Left ventricle myocardium inferior (tissue), 1 donor: ENCODE measurements around the gene ACAD9. TPM values are rescaled to one million over a fixed set of nuclear protein-coding genes. Genes with fewer than 3 reads are reported as not detected.
A peak's percentile ranks its signal among the peaks of the same experiment; 100 is the strongest.

Experiments
- DNase-seq: peaks from one replicate; pipeline ENCODE4 v3.0.0-alpha.2; 2020
- H3K27ac ChIP-seq: fragments of 200-600 bp; replicated peaks from 2 replicates; pipeline ENCODE4 v1.8.0; 2021
- H3K27me3 ChIP-seq: fragments of 200-600 bp; 2 replicates; pipeline ENCODE4 v1.8.0; 2021; ENCODE audit warnings: low read depth
- H3K36me3 ChIP-seq: fragments of 200-600 bp; 2 replicates; pipeline ENCODE4 v1.8.0; 2021
- H3K4me1 ChIP-seq: fragments of 200-600 bp; 2 replicates; pipeline ENCODE4 v1.8.0; 2021
- H3K4me3 ChIP-seq: fragments of 200-600 bp; 2 replicates; pipeline ENCODE4 v1.8.0; 2021; ENCODE audit warnings: mild to moderate bottlenecking, moderate library complexity
- H3K9me3 ChIP-seq: fragments of 200-600 bp; replicated peaks from 2 replicates; pipeline ENCODE4 v1.8.0; 2021
- CTCF ChIP-seq: fragments of 200-600 bp; IDR thresholded peaks from 2 replicates; pipeline ENCODE4 v1.8.0; 2021; ENCODE audit warnings: antibody characterized with exemption, mild to moderate bottlenecking, borderline replicate concordance
- intact Hi-C: fragments of 100-400 bp; cut with micrococcal nuclease; formaldehyde crosslinking; loops from one replicate; pipeline ENCODE4 v1.11.0; 2022
- total RNA-seq: library from RNA; stranded (reverse); fragmentation: NEBNext Ultra II Directional; extraction: Animal tissue kit (Norgen Biotek cat#: 25700); gene quantifications from one replicate; pipeline ENCODE4 v1.2.1, GENCODE V29; 2021
- donor health status: DM: no; HTN: yes; CAD: no; lungs with severe emphysema.

ACAD9 gene
- total RNA-seq, 1 donor from 2014 or later: 35.9 TPM

- no peaks in the 10 kb centered on the region for H3K36me3 ChIP-seq
- DNase-seq: no peak
- TF ChIP-seq CTCF: no peak
- no peaks in the 10 kb centered on the region for H3K27me3 ChIP-seq
- intact Hi-C loops: no loop called here
- no peak overlapping the region for H3K27ac ChIP-seq
- no peak overlapping the region for H3K4me3 ChIP-seq
- H3K9me3 ChIP-seq: no peaks in the 10 kb centered on the region
- H3K4me1 ChIP-seq: peaks cover 21% of the 10 kb centered on the region
Observed at GRCh38 chr3:128872744-128873143, 6.7 kb upstream of the ACAD9 start.

GRCh38 chr3:128873244-128874022 lies 6.0 kb upstream of the ACAD9 start:
- no peak for DNase-seq
- intact Hi-C loops: no loop called here
- Histone ChIP-seq H3K27me3 (no peaks in the 10 kb centered on the region), H3K9me3 (no peaks in the 10 kb centered on the region), H3K4me1 (peaks cover 28% of the 10 kb centered on the region), H3K36me3 (no peaks in the 10 kb centered on the region), H3K4me3 (no peak overlapping the region), H3K27ac (no peak overlapping the region)
- no peak for TF ChIP-seq CTCF

GRCh38 chr3:128874481-128875180 lies 4.8 kb upstream of the ACAD9 start:
- TF ChIP-seq CTCF: no peak
- peak overlapping the region; percentile 39 for H3K27ac ChIP-seq
- intact Hi-C loops: no loop called here
- no peak overlapping the region for H3K4me3 ChIP-seq
- peaks cover 34% of the 10 kb centered on the region for H3K4me1 ChIP-seq
- DNase-seq: no peak
- no peaks in the 10 kb centered on the region for H3K27me3 ChIP-seq
- H3K9me3 ChIP-seq: no peaks in the 10 kb centered on the region
- H3K36me3 ChIP-seq: no peaks in the 10 kb centered on the region

- intact Hi-C loops: no loop called here
Observed at GRCh38 chr3:128875556-128876120, 3.8 kb upstream of the ACAD9 start.

GRCh38 chr3:128878011-128878457 lies 1.4 kb upstream of the ACAD9 start:
- Histone ChIP-seq H3K4me1 (peaks cover 68% of the 10 kb centered on the region), H3K9me3 (no peaks in the 10 kb centered on the region), H3K36me3 (peaks cover 5% of the 10 kb centered on the region), H3K27me3 (no peaks in the 10 kb centered on the region), H3K4me3 (peak overlapping the region; percentile 88), H3K27ac (peak overlapping the region; percentile 93)
- intact Hi-C loops: no loop called here
- DNase-seq: no peak
- no peak for TF ChIP-seq CTCF

More at GRCh38 chr3:128875556-128876120, 3.8 kb upstream of the ACAD9 start:
- TF ChIP-seq CTCF: peak; percentile 63
- H3K36me3 ChIP-seq: no peaks in the 10 kb centered on the region
- no peaks in the 10 kb centered on the region for H3K9me3 ChIP-seq
- no peaks in the 10 kb centered on the region for H3K27me3 ChIP-seq
- H3K4me3 ChIP-seq: no peak overlapping the region
- peak overlapping the region; percentile 39 for H3K27ac ChIP-seq
- H3K4me1 ChIP-seq: peaks cover 44% of the 10 kb centered on the region
- peak; percentile 28 for DNase-seq
